Measurements from ENCODE around the gene MRAP.
A peak's percentile ranks its signal among the peaks of the same experiment; 100 is the strongest.

The MRAP gene

GRCh38 chr21:32330784-32331311 lies 32.2 kb downstream of the MRAP start:
- no peaks in the 10 kb centered on the region for H3K27me3 ChIP-seq
- H3K4me3 ChIP-seq: no peak overlapping the region
- H3K36me3 ChIP-seq: peaks cover 33 to 60% (median 41%) of the 10 kb centered on the region in 3 donors
- TF ChIP-seq CTCF (IDR thresholded peaks at IDR 0.05): no peak
- intact Hi-C loops (cut with DNase I; ENCODE audit: low total_unique reads): no loop called here
- H3K4me1 ChIP-seq: peaks cover 0 to 26% (median 6%) of the 10 kb centered on the region in 4 donors
- no peak for DNase-seq
- no peaks in the 10 kb centered on the region for H3K9me3 ChIP-seq
- H3K27ac ChIP-seq: no peak overlapping the region

- Histone ChIP-seq H3K36me3 (peaks cover 39 to 62% (median 47%) of the 10 kb centered on the region in 3 donors), H3K27ac (no peak overlapping the region), H3K4me1 (peaks cover 0 to 26% (median 6%) of the 10 kb centered on the region in 4 donors), H3K9me3 (no peaks in the 10 kb centered on the region), H3K27me3 (no peaks in the 10 kb centered on the region), H3K4me3 (no peak overlapping the region)
- intact Hi-C loops (cut with DNase I; ENCODE audit: low total_unique reads): no loop called here
- TF ChIP-seq CTCF (IDR thresholded peaks at IDR 0.05): no peak
- peak in 1 of 2 donors; percentile 19 for DNase-seq
Measured at GRCh38 chr21:32331444-32332305, 33.0 kb downstream of the MRAP start.

- intact Hi-C loops (cut with DNase I; ENCODE audit: low total_unique reads): no loop called here
- Histone ChIP-seq H3K27me3 (no peaks in the 10 kb centered on the region), H3K4me3 (no peak overlapping the region), H3K4me1 (peaks cover 0 to 26% (median 6%) of the 10 kb centered on the region in 4 donors), H3K36me3 (peaks cover 39 to 67% (median 56%) of the 10 kb centered on the region in 3 donors), H3K9me3 (no peaks in the 10 kb centered on the region), H3K27ac (no peak overlapping the region)
- TF ChIP-seq CTCF (IDR thresholded peaks at IDR 0.05): no peak
- no peak for DNase-seq
Measured at GRCh38 chr21:32332463-32332951, 33.9 kb downstream of the MRAP start.

- Histone ChIP-seq H3K4me1 (peaks cover 0 to 13% (median 3%) of the 10 kb centered on the region in 4 donors), H3K9me3 (no peaks in the 10 kb centered on the region), H3K27ac (no peak overlapping the region), H3K27me3 (no peaks in the 10 kb centered on the region), H3K4me3 (no peak overlapping the region), H3K36me3 (peaks cover 43 to 83% (median 72%) of the 10 kb centered on the region in 3 donors)
- no peak for TF ChIP-seq CTCF (IDR thresholded peaks at IDR 0.05)
- intact Hi-C loops (cut with DNase I; ENCODE audit: low total_unique reads): no loop called here
- DNase-seq: peak in 1 of 2 donors; percentile 45
Measured at GRCh38 chr21:32333953-32334673, 35.5 kb downstream of the MRAP start.

- peaks cover 44 to 93% (median 79%) of the 10 kb centered on the region in 3 donors for H3K36me3 ChIP-seq
Measured at GRCh38 chr21:32334980-32335531, 36.4 kb downstream of the MRAP start.

More at GRCh38 chr21:32334980-32335531, 36.4 kb downstream of the MRAP start:
- intact Hi-C loops (cut with DNase I; ENCODE audit: low total_unique reads): no loop called here
- DNase-seq: peak in 1 of 2 donors; percentile 28
- peaks cover 0 to 3% (median 0%) of the 10 kb centered on the region in 4 donors for H3K4me1 ChIP-seq
- TF ChIP-seq CTCF (IDR thresholded peaks at IDR 0.05): no peak
- H3K4me3 ChIP-seq: no peak overlapping the region
- H3K27ac ChIP-seq: no peak overlapping the region
- H3K9me3 ChIP-seq: no peaks in the 10 kb centered on the region
- no peaks in the 10 kb centered on the region for H3K27me3 ChIP-seq
